H9 (cell line): Measurements from ENCODE around the gene GUCA1C. TPM values are rescaled to one million over a fixed set of nuclear protein-coding genes. Genes with fewer than 3 reads are reported as not detected.

Experiments used
- DNase-seq: peaks from one replicate; pipeline ENCODE4 v3.0.0-alpha.2; 2017
- H2AFZ ChIP-seq: one replicate; pipeline ENCODE4 v1.6.1; 2013; ENCODE audit warnings: mild to moderate bottlenecking, low read length, control low read depth, moderate library complexity
- H2AK5ac ChIP-seq: 2 replicates; pipeline ENCODE4 v1.6.1; 2013; ENCODE audit warnings: low read length, control low read depth, mixed read lengths; ENCODE audit not compliant: insufficient read length
- H2BK120ac ChIP-seq: one replicate; pipeline ENCODE4 v1.6.1; 2013; ENCODE audit warnings: low read depth, mild to moderate bottlenecking, low read length, control low read depth, inconsistent platforms; ENCODE audit not compliant: poor library complexity, severe bottlenecking
- H2BK12ac ChIP-seq: 2 replicates; pipeline ENCODE4 v1.6.1; 2013; ENCODE audit warnings: low read length, control low read depth, mixed read lengths, low read depth; ENCODE audit not compliant: insufficient read length
- H2BK15ac ChIP-seq: 2 replicates; pipeline ENCODE4 v1.6.1; 2013; ENCODE audit warnings: low read depth, low read length, control low read depth
- H2BK20ac ChIP-seq: one replicate; pipeline ENCODE4 v1.6.1; 2013; ENCODE audit warnings: low read depth, mild to moderate bottlenecking, low read length, control low read depth, inconsistent platforms; ENCODE audit not compliant: poor library complexity, severe bottlenecking
- H2BK5ac ChIP-seq: 2 replicates; pipeline ENCODE4 v1.6.1; 2013; ENCODE audit warnings: low read length, control low read depth, mixed read lengths; ENCODE audit not compliant: insufficient read length
- H3K14ac ChIP-seq: 2 replicates; pipeline ENCODE4 v1.6.1; 2013; ENCODE audit warnings: low read length, control low read depth; ENCODE audit not compliant: insufficient read depth
- H3K18ac ChIP-seq: 2 replicates; pipeline ENCODE4 v1.6.1; 2013; ENCODE audit warnings: low read depth, mild to moderate bottlenecking, mixed read lengths, low read length, control low read depth; ENCODE audit not compliant: insufficient read length
- H3K23ac ChIP-seq: 2 replicates; pipeline ENCODE4 v1.6.1; 2013; ENCODE audit warnings: low read length, control low read depth, mixed read lengths, low read depth; ENCODE audit not compliant: insufficient read length
- H3K23me2 ChIP-seq: 2 replicates; pipeline ENCODE4 v1.6.1; 2013; ENCODE audit warnings: low read depth, mild to moderate bottlenecking, mixed read lengths, low read length, control low read depth; ENCODE audit not compliant: insufficient read length, poor library complexity, severe bottlenecking
- H3K27ac ChIP-seq: 2 replicates; pipeline ENCODE4 v1.5.1; 2013; ENCODE audit warnings: low read length, control low read depth, mixed read lengths, low read depth; ENCODE audit not compliant: insufficient read length
- H3K27me3 ChIP-seq: 2 replicates; pipeline ENCODE4 v1.6.1; 2013; ENCODE audit warnings: low read length, control low read depth, inconsistent platforms; ENCODE audit not compliant: insufficient read depth
- H3K4ac ChIP-seq: 2 replicates; pipeline ENCODE4 v1.6.1; 2013; ENCODE audit warnings: low read depth, mild to moderate bottlenecking, control low read depth, inconsistent platforms, low read length, moderate library complexity
- H3K4me1 ChIP-seq: 2 replicates; pipeline ENCODE4 v1.6.1; 2013; ENCODE audit warnings: low read length, control low read depth, inconsistent platforms; ENCODE audit not compliant: insufficient read depth
- H3K4me2 ChIP-seq: 2 replicates; pipeline ENCODE4 v1.6.1; 2013; ENCODE audit warnings: low read length, control low read depth, mixed read lengths; ENCODE audit not compliant: insufficient read length, insufficient read depth
- H3K56ac ChIP-seq: 2 replicates; pipeline ENCODE4 v1.6.1; 2013; ENCODE audit warnings: low read depth, mild to moderate bottlenecking, mixed read lengths, low read length, control low read depth; ENCODE audit not compliant: insufficient read length
- H3K79me1 ChIP-seq: 2 replicates; pipeline ENCODE4 v1.6.1; 2013; ENCODE audit warnings: low read depth, mild to moderate bottlenecking, moderate library complexity, low read length, control low read depth, inconsistent platforms; ENCODE audit not compliant: insufficient read depth, poor library complexity, severe bottlenecking
- H3K79me2 ChIP-seq: 2 replicates; pipeline ENCODE4 v1.6.1; 2013; ENCODE audit warnings: low read length, control low read depth, inconsistent platforms; ENCODE audit not compliant: insufficient read depth
- H3K9ac ChIP-seq: 2 replicates; pipeline ENCODE4 v1.6.1; 2013; ENCODE audit warnings: low read length, control low read depth, mixed read lengths; ENCODE audit not compliant: insufficient read length; ENCODE audit errors: extremely low read depth
- H3K9me3 ChIP-seq: one replicate; pipeline ENCODE4 v1.6.1; 2013; ENCODE audit warnings: low read depth, low read length, inconsistent platforms; ENCODE audit not compliant: control insufficient read depth
- H3T11ph ChIP-seq: one replicate; pipeline ENCODE4 v1.6.1; 2013; ENCODE audit warnings: mild to moderate bottlenecking, low read length, control low read depth, inconsistent platforms
- H4K20me1 ChIP-seq: one replicate; pipeline ENCODE4 v1.6.1; 2013; ENCODE audit not compliant: control insufficient read depth, insufficient read length, insufficient read depth
- H4K5ac ChIP-seq: 2 replicates; pipeline ENCODE4 v1.6.1; 2013; ENCODE audit warnings: low read depth, mild to moderate bottlenecking, mixed read lengths, low read length, control low read depth; ENCODE audit not compliant: insufficient read length
- H4K8ac ChIP-seq: replicated peaks from 2 replicates; pipeline ENCODE4 v1.6.1; 2013; ENCODE audit warnings: low read length, control low read depth, mixed read lengths, low read depth; ENCODE audit not compliant: insufficient read length
- H4K91ac ChIP-seq: 2 replicates; pipeline ENCODE4 v1.6.1; 2013; ENCODE audit warnings: low read depth, mild to moderate bottlenecking, moderate library complexity, mixed read lengths, low read length, control low read depth; ENCODE audit not compliant: insufficient read length
- H3K27ac Mint-ChIP-seq, 3 experiments: 2 replicates in 2 of 3; 3 replicates in 1 of 3; pipeline ENCODE4 v1.8.0; 2020 to 2021; ENCODE audit warnings: mixed read lengths in 3 of 3, mild to moderate bottlenecking in 1 of 3, moderate library complexity in 1 of 3
- H3K27me3 Mint-ChIP-seq: 2 replicates; pipeline ENCODE4 v1.8.0; 2021; ENCODE audit warnings: low read depth, mild to moderate bottlenecking, moderate library complexity, mixed read lengths
- H3K36me3 Mint-ChIP-seq, 3 experiments: 2 replicates in 2 of 3; 3 replicates in 1 of 3; pipeline ENCODE4 v1.8.0; 2020 to 2021; ENCODE audit warnings: low read depth in 3 of 3, mixed read lengths in 3 of 3; ENCODE audit not compliant: insufficient read depth in 1 of 3
- H3K4me1 Mint-ChIP-seq, 2 experiments: 2 replicates each; pipeline ENCODE4 v1.8.0; 2020; ENCODE audit warnings: mixed read lengths in 2 of 2
- H3K4me3 Mint-ChIP-seq, 2 experiments: 2 replicates in 1 of 2; 3 replicates in 1 of 2; pipeline ENCODE4 v1.8.0; 2020 to 2021; ENCODE audit warnings: mild to moderate bottlenecking in 2 of 2, mixed read lengths in 2 of 2, moderate library complexity in 1 of 2
- H3K9me3 Mint-ChIP-seq, 2 experiments: 2 replicates in 1 of 2; 3 replicates in 1 of 2; pipeline ENCODE4 v1.8.0; 2020; ENCODE audit warnings: mild to moderate bottlenecking in 2 of 2, mixed read lengths in 2 of 2, moderate library complexity in 1 of 2
- CTCF ChIP-seq: fragments of 200-600 bp; sonication (generic); conservative IDR thresholded peaks from 3 replicates; pipeline ENCODE4 v1.8.0; 2021; ENCODE audit warnings: antibody characterized with exemption, mild to moderate bottlenecking
- WGBS: extraction: QIAGEN DNeasy Blood & Tissue Kit; methylation state at CpG from one replicate; pipeline ENCODE4 v1.1.7; 2013; ENCODE audit warnings: missing lambda C conversion rate, low lambda C conversion rate, mixed read lengths; ENCODE audit not compliant: insufficient read length; ENCODE audit errors: extremely low coverage; 5-methylcytosine and 5-hydroxymethylcytosine counted together
- total RNA-seq: library from RNA; stranded (reverse); gene quantifications from 2 replicates; pipeline ENCODE4 v1.2.1, GENCODE V29; 2021

GUCA1C gene
- total RNA-seq, 1 experiment from 2014 or later = not detected

- Histone ChIP-seq H3K79me2 (no peaks in the 10 kb centered on the region), H2BK20ac (no peak overlapping the region), H2BK120ac (no peak overlapping the region), H3K23me2 (no peaks in the 10 kb centered on the region), H3K27ac (no peak overlapping the region), H3T11ph (no peak overlapping the region), H2BK12ac (no peak overlapping the region), H3K9ac (no peak overlapping the region), H3K79me1 (no peaks in the 10 kb centered on the region), H2AFZ (no peak overlapping the region), H3K9me3 (no peaks in the 10 kb centered on the region), H4K91ac (no peak overlapping the region), H2BK5ac (no peak overlapping the region), H2AK5ac (no peak overlapping the region), H2BK15ac (no peak overlapping the region), H3K18ac (no peak overlapping the region), H3K4me1 (no peaks in the 10 kb centered on the region), H4K5ac (no peak overlapping the region), H4K8ac (no peak overlapping the region), H3K27me3 (no peaks in the 10 kb centered on the region), H4K20me1 (no peaks in the 10 kb centered on the region), H3K14ac (no peak overlapping the region), H3K4me2 (no peak overlapping the region), H3K56ac (no peak overlapping the region), H3K23ac (no peak overlapping the region), H3K4ac (no peak overlapping the region)
- DNase-seq = no peak
- no CpG with 5 or more reads among the region's 2 CpGs for WGBS
- H3K4me3 Mint-ChIP-seq = no peak overlapping the region
- H3K4me1 Mint-ChIP-seq = no peaks in the 10 kb centered on the region
- no peak for TF ChIP-seq CTCF
- no peak overlapping the region for H3K27ac Mint-ChIP-seq
- no peaks in the 10 kb centered on the region for H3K9me3 Mint-ChIP-seq
- H3K27me3 Mint-ChIP-seq = no peaks in the 10 kb centered on the region
- H3K36me3 Mint-ChIP-seq = no peaks in the 10 kb centered on the region
Observed at GRCh38 chr3:108947855-108948254, 5.8 kb downstream of the GUCA1C start.
